ENCODE data around the gene ACSF2. TPM values are rescaled to one million over a fixed set of nuclear protein-coding genes. Genes with fewer than 3 reads are reported as not detected.

ACSF2 gene
- total RNA-seq, 1 experiment from 2014 or later, result 17.2 TPM

- H3K4me1 ChIP-seq (ENCODE audit: control insufficient read depth, insufficient read depth, low read length), result no peaks in the 10 kb centered on the region
- H3K36me3 ChIP-seq (ENCODE audit: control insufficient read depth, insufficient read depth, low read length), result peaks cover 24% of the 10 kb centered on the region
- in situ Hi-C loops (cut with HindIII; ENCODE audit: low pct_unique_long_range_greater_than_20kb, low sequenced_read_pairs) (no loop called here), intact Hi-C loops (cut with micrococcal nuclease; ENCODE audit: unreplicated experiment) (no loop called here)
- ChIA-PET POLR2A (interaction anchor here (0.5 to 0.9 kb wide), 2 partner anchors 10 to 19 kb away, joined by 3 to 4 read pairs; no protein-coding TSS in a partner anchor), CTCF (interaction anchor here (0.7 to 1.5 kb wide), 2 partner anchors 16 to 181 kb away, joined by 3 to 4 read pairs; partner anchors contain the start of gene LRRC59)
- DNase-seq (ENCODE audit: low read depth, low spot score), result no peak
- no peak for ATAC-seq
- H3K9me3 ChIP-seq (ENCODE audit: control insufficient read depth, insufficient read depth, low read depth, low read length), result no peaks in the 10 kb centered on the region
- H3K27me3 ChIP-seq (ENCODE audit: control insufficient read depth, insufficient read depth, low read length), result no peaks in the 10 kb centered on the region
- TF ChIP-seq POLR2AphosphoS5 (IDR thresholded peaks at IDR 0.05; ENCODE audit: low read depth, low read length) (0 out of 2 replicates have a peak, but pooled peaks have one; percentile 13), SIN3A (IDR thresholded peaks at IDR 0.05; ENCODE audit: borderline replicate concordance, insufficient read depth, low read depth, low read length) (no peak), TCF7L2 (IDR thresholded peaks at IDR 0.05; ENCODE audit: low read depth, low read length) (no peak)
- TF ChIP-seq, protein P1, sequence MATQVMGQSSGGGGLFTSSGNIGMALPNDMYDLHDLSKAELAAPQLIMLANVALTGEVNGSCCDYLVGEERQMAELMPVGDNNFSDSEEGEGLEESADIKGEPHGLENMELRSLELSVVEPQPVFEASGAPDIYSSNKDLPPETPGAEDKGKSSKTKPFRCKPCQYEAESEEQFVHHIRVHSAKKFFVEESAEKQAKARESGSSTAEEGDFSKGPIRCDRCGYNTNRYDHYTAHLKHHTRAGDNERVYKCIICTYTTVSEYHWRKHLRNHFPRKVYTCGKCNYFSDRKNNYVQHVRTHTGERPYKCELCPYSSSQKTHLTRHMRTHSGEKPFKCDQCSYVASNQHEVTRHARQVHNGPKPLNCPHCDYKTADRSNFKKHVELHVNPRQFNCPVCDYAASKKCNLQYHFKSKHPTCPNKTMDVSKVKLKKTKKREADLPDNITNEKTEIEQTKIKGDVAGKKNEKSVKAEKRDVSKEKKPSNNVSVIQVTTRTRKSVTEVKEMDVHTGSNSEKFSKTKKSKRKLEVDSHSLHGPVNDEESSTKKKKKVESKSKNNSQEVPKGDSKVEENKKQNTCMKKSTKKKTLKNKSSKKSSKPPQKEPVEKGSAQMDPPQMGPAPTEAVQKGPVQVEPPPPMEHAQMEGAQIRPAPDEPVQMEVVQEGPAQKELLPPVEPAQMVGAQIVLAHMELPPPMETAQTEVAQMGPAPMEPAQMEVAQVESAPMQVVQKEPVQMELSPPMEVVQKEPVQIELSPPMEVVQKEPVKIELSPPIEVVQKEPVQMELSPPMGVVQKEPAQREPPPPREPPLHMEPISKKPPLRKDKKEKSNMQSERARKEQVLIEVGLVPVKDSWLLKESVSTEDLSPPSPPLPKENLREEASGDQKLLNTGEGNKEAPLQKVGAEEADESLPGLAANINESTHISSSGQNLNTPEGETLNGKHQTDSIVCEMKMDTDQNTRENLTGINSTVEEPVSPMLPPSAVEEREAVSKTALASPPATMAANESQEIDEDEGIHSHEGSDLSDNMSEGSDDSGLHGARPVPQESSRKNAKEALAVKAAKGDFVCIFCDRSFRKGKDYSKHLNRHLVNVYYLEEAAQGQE (IDR thresholded peaks at IDR 0.05; ENCODE audit: insufficient read depth in 1 of 2, low read depth in 2 of 2, low read length in 1 of 2), result no peak
- TF ChIP-seq, protein P2, sequence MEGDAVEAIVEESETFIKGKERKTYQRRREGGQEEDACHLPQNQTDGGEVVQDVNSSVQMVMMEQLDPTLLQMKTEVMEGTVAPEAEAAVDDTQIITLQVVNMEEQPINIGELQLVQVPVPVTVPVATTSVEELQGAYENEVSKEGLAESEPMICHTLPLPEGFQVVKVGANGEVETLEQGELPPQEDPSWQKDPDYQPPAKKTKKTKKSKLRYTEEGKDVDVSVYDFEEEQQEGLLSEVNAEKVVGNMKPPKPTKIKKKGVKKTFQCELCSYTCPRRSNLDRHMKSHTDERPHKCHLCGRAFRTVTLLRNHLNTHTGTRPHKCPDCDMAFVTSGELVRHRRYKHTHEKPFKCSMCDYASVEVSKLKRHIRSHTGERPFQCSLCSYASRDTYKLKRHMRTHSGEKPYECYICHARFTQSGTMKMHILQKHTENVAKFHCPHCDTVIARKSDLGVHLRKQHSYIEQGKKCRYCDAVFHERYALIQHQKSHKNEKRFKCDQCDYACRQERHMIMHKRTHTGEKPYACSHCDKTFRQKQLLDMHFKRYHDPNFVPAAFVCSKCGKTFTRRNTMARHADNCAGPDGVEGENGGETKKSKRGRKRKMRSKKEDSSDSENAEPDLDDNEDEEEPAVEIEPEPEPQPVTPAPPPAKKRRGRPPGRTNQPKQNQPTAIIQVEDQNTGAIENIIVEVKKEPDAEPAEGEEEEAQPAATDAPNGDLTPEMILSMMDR (IDR thresholded peaks at IDR 0.05), result no peak
- BruUV-seq (replicated peaks), result TSS peak; percentile 77
- no peak overlapping the region for H3K27ac ChIP-seq (ENCODE audit: low read length)
- no peak overlapping the region for H3K4me3 ChIP-seq (ENCODE audit: low read depth in 2 of 2, low read length in 2 of 2)
These were observed 44.7 kb upstream of the ACSF2 start for GRCh38 chr17:50381260-50381815.

GRCh38 chr17:50381920-50382319 is 44.1 kb upstream of the ACSF2 start:
- in situ Hi-C loops (cut with HindIII; ENCODE audit: low pct_unique_long_range_greater_than_20kb, low sequenced_read_pairs) (no loop called here), intact Hi-C loops (cut with micrococcal nuclease; ENCODE audit: unreplicated experiment) (no loop called here)
- ATAC-seq, result no peak
- Histone ChIP-seq H3K36me3 (ENCODE audit: control insufficient read depth, insufficient read depth, low read length) (peaks cover 26% of the 10 kb centered on the region), H3K4me3 (ENCODE audit: low read depth in 2 of 2, low read length in 2 of 2) (no peak overlapping the region), H3K27ac (ENCODE audit: low read length) (no peak overlapping the region), H3K4me1 (ENCODE audit: control insufficient read depth, insufficient read depth, low read length) (no peaks in the 10 kb centered on the region), H3K27me3 (ENCODE audit: control insufficient read depth, insufficient read depth, low read length) (no peaks in the 10 kb centered on the region), H3K9me3 (ENCODE audit: control insufficient read depth, insufficient read depth, low read depth, low read length) (no peaks in the 10 kb centered on the region)
- no TSS peak for BruUV-seq (replicated peaks)
- ChIA-PET CTCF (interaction anchor here (0.7 to 1.5 kb wide), 2 partner anchors 16 to 182 kb away, joined by 3 to 4 read pairs; partner anchors contain the start of gene LRRC59), POLR2A (interaction anchor here (0.5 to 0.9 kb wide), 3 partner anchors 10 to 279 kb away, joined by 3 to 4 read pairs (median 3); no protein-coding TSS in a partner anchor)
- DNase-seq (ENCODE audit: low read depth, low spot score), result no peak
- TF ChIP-seq POLR2AphosphoS5 (IDR thresholded peaks at IDR 0.05; ENCODE audit: low read depth, low read length) (no peak), SIN3A (IDR thresholded peaks at IDR 0.05; ENCODE audit: borderline replicate concordance, insufficient read depth, low read depth, low read length) (no peak), TCF7L2 (IDR thresholded peaks at IDR 0.05; ENCODE audit: low read depth, low read length) (no peak)
- TF ChIP-seq, protein P1 (IDR thresholded peaks at IDR 0.05; ENCODE audit: insufficient read depth in 1 of 2, low read depth in 2 of 2, low read length in 1 of 2), result no peak
- TF ChIP-seq, protein P2 (IDR thresholded peaks at IDR 0.05), result no peak

Data from Panc1 (cell line).